ENCODE data around the gene SPRN. TPM values are rescaled to one million over a fixed set of nuclear protein-coding genes. Genes with fewer than 3 reads are reported as not detected.

The SPRN gene
- total and polyA plus RNA-seq, 2 experiments from 2014 or later = 0.31 TPM

- Histone ChIP-seq H3K4me3 (no peak overlapping the region), H3K4me1 (ENCODE audit: insufficient read depth) (no peaks in the 10 kb centered on the region), H3K4me2 (no peak overlapping the region), H3K36me3 (ENCODE audit: insufficient read depth) (peaks cover 5% of the 10 kb centered on the region), H3K27ac (ENCODE audit: low read depth) (no peak overlapping the region), H3K79me2 (replicated peaks; ENCODE audit: insufficient read depth) (peaks cover 55% of the 10 kb centered on the region), H4K20me1 (replicated peaks; ENCODE audit: insufficient read depth) (peaks cover 32% of the 10 kb centered on the region), H2AFZ (no peak overlapping the region), H3K27me3 (ENCODE audit: insufficient read depth) (no peaks in the 10 kb centered on the region), H3F3A (replicated peaks; ENCODE audit: low read depth) (no peaks in the 10 kb centered on the region), H3K9me2 (ENCODE audit: insufficient read depth) (no peaks in the 10 kb centered on the region)
- TF ChIP-seq POLR2AphosphoS5 (IDR thresholded peaks at IDR 0.05; ENCODE audit: low read depth) (no peak), JUNB (IDR thresholded peaks at IDR 0.05; ENCODE audit: unreplicated experiment) (no peak), ZNF462 (CRISPR knock-in tag; IDR thresholded peaks at IDR 0.05) (no peak), EZH2phosphoT487 (IDR thresholded peaks at IDR 0.05; ENCODE audit: unreplicated experiment) (no peak), EZH2 (IDR thresholded peaks at IDR 0.05; ENCODE audit: low read depth, unreplicated experiment) (no peak), ETS1 (IDR thresholded peaks at IDR 0.05) (no peak), REST (IDR thresholded peaks at IDR 0.05; ENCODE audit: unreplicated experiment) (no peak), CTCF (conservative IDR thresholded peaks at IDR 0.05; ENCODE audit: low read depth in 2 of 2) (no peak), STAT1 (IDR thresholded peaks at IDR 0.05; ENCODE audit: unreplicated experiment) (no peak), ZNF114 (CRISPR knock-in tag; IDR thresholded peaks at IDR 0.05) (no peak), ZNF331 (CRISPR knock-in tag; IDR thresholded peaks at IDR 0.05; ENCODE audit: low read depth) (no peak), NANOG (IDR thresholded peaks at IDR 0.05; ENCODE audit: borderline replicate concordance) (no peak), CREB1 (CRISPR knock-in tag; IDR thresholded peaks at IDR 0.05; ENCODE audit: low read depth) (no peak)
- DNase-seq (ENCODE audit: low spot score) (no peak), ATAC-seq (no peak)
- Mint-ChIP-seq H3K36me3 (ENCODE audit: low read depth) (peaks cover 79% of the 10 kb centered on the region), H3K4me3 (no peak overlapping the region), H3K9me3 (no peaks in the 10 kb centered on the region), H3K27me3 (ENCODE audit: insufficient read depth, low read depth, poor library complexity) (peaks cover 6% of the 10 kb centered on the region), H3K27ac (no peak overlapping the region), H3K4me1 (no peaks in the 10 kb centered on the region)
These were observed 21.1 kb downstream of the SPRN start for GRCh38 chr10:133403359-133403758.

All from GM23338 (cell line).